Frontal cortex (tissue), 4 donors: ENCODE data around the gene FARP1. TPM values are rescaled to one million over a fixed set of nuclear protein-coding genes. Genes with fewer than 3 reads are reported as not detected.

Experiments used
- DNase-seq, 2 donors: peaks; one replicate each; pipeline ENCODE4 v3.0.0; 2012; ENCODE audit warnings: low spot score in 2 of 2
- FAIRE-seq: peaks from 2 replicates; lab custom pipeline; 2012; peaks lifted over from hg19 to GRCh38; lab: Jason Lieb, UNC
- total RNA-seq: library from RNA; depleted of rRNA; stranded (reverse); fragments of >200 nt; gene quantifications from one replicate; pipeline ENCODE4 v1.2.3, GENCODE V29; 2014
- donor health status: control.
- donor health status: control.
- donor health status: control.

The FARP1 gene
- total RNA-seq, 1 donor from 2014 or later: 92.5 TPM

- no peak for DNase-seq
- FAIRE-seq: no peak
Measured at GRCh38 chr13:98273067-98273823, 130.4 kb downstream of the FARP1 start.

GRCh38 chr13:98273824-98274742, 131.2 kb downstream of the FARP1 start:
- DNase-seq: no peak
- FAIRE-seq: no peak

GRCh38 chr13:98274921-98275487, 132.1 kb downstream of the FARP1 start:
- FAIRE-seq (no peak), DNase-seq (no peak)

GRCh38 chr13:98275681-98276171, 132.8 kb downstream of the FARP1 start:
- no peak for DNase-seq
- FAIRE-seq: no peak

- FAIRE-seq (no peak), DNase-seq (no peak)
Measured at GRCh38 chr13:98276486-98276885, 133.6 kb downstream of the FARP1 start.

GRCh38 chr13:98278068-98278724, 135.3 kb downstream of the FARP1 start:
- no peak for FAIRE-seq

GRCh38 chr13:98279473-98280175, 136.7 kb downstream of the FARP1 start:
- FAIRE-seq (no peak), DNase-seq (no peak)

More at GRCh38 chr13:98278068-98278724, 135.3 kb downstream of the FARP1 start:
- DNase-seq: no peak

GRCh38 chr13:98280176-98280510, 137.2 kb downstream of the FARP1 start:
- DNase-seq (no peak), FAIRE-seq (no peak)

GRCh38 chr13:98284679-98285078, 141.8 kb downstream of the FARP1 start:
- DNase-seq (no peak), FAIRE-seq (no peak)

- no peak for FAIRE-seq
- no peak for DNase-seq
Measured at GRCh38 chr13:98285317-98285716, 142.4 kb downstream of the FARP1 start.

- DNase-seq: no peak
- FAIRE-seq: no peak
Measured at GRCh38 chr13:98285852-98286594, 143.1 kb downstream of the FARP1 start.

GRCh38 chr13:98286799-98287198, 143.9 kb downstream of the FARP1 start:
- DNase-seq: no peak
- FAIRE-seq: no peak

GRCh38 chr13:98288211-98288610, 145.3 kb downstream of the FARP1 start:
- DNase-seq: no peak
- FAIRE-seq: no peak

- DNase-seq (no peak), FAIRE-seq (no peak)
Measured at GRCh38 chr13:98289339-98289945, 146.5 kb downstream of the FARP1 start.

GRCh38 chr13:98290261-98290660, 147.4 kb downstream of the FARP1 start:
- DNase-seq (no peak), FAIRE-seq (no peak)

GRCh38 chr13:98291658-98292057, 148.8 kb downstream of the FARP1 start:
- FAIRE-seq (no peak), DNase-seq (peak in 1 of 2 donors; percentile 13)

- DNase-seq (no peak), FAIRE-seq (no peak)
Measured at GRCh38 chr13:98293103-98293502, 150.2 kb downstream of the FARP1 start.

- DNase-seq: no peak
- no peak for FAIRE-seq
Measured at GRCh38 chr13:98293570-98294142, 150.8 kb downstream of the FARP1 start.
